Measurements from ENCODE around the gene PDILT.

- TF ChIP-seq RFX5 (IDR thresholded peaks at IDR 0.05; ENCODE audit: borderline replicate concordance, low read depth, low read length): no peak
- no peak for TF ChIP-seq SP1 (IDR thresholded peaks at IDR 0.05; ENCODE audit: low read depth, low read length)
- no peak for TF ChIP-seq JUN (IDR thresholded peaks at IDR 0.05; ENCODE audit: low read depth, low read length)
- TF ChIP-seq POLR2A (IDR thresholded peaks at IDR 0.05; ENCODE audit: control extremely low read depth in 1 of 2, low read depth in 2 of 2, low read length in 2 of 2): no peak
- TF ChIP-seq PHF8 (conservative IDR thresholded peaks at IDR 0.05; ENCODE audit: low read depth, low read length): no peak
- no peak for TF ChIP-seq CBX5 (IDR thresholded peaks at IDR 0.05; ENCODE audit: low read depth, low read length)
- TF ChIP-seq, protein P1, sequence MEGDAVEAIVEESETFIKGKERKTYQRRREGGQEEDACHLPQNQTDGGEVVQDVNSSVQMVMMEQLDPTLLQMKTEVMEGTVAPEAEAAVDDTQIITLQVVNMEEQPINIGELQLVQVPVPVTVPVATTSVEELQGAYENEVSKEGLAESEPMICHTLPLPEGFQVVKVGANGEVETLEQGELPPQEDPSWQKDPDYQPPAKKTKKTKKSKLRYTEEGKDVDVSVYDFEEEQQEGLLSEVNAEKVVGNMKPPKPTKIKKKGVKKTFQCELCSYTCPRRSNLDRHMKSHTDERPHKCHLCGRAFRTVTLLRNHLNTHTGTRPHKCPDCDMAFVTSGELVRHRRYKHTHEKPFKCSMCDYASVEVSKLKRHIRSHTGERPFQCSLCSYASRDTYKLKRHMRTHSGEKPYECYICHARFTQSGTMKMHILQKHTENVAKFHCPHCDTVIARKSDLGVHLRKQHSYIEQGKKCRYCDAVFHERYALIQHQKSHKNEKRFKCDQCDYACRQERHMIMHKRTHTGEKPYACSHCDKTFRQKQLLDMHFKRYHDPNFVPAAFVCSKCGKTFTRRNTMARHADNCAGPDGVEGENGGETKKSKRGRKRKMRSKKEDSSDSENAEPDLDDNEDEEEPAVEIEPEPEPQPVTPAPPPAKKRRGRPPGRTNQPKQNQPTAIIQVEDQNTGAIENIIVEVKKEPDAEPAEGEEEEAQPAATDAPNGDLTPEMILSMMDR (IDR thresholded peaks at IDR 0.05; ENCODE audit: control extremely low read depth in 1 of 3, insufficient read depth in 1 of 3, low read depth in 1 of 3, low read length in 3 of 3): no peak
- no peak for TF ChIP-seq RNF2 (IDR thresholded peaks at IDR 0.05; ENCODE audit: borderline replicate concordance, low read depth, low read length, missing control alignments, poor library complexity, severe bottlenecking)
- TF ChIP-seq KDM1A (IDR thresholded peaks at IDR 0.05; ENCODE audit: borderline replicate concordance, low read length): no peak
- TF ChIP-seq BCL11A (IDR thresholded peaks at IDR 0.05; ENCODE audit: low read depth in 2 of 2, low read length in 2 of 2): no peak
- TF ChIP-seq CEBPB (IDR thresholded peaks at IDR 0.05; ENCODE audit: low read depth, low read length): no peak
These were observed 11.0 kb upstream of the PDILT start for GRCh38 chr16:20415541-20415940.

Data from H1 (cell line).